Neutrophil (primary cell): Measurements from ENCODE around the gene RTN4IP1.
A peak's percentile ranks its signal among the peaks of the same experiment; 100 is the strongest.

ENCODE experiments used
- H3K27ac ChIP-seq: fragments of 200-600 bp; sonication (generic); 2 replicates; pipeline ENCODE4 v1.5.1; 2016; ENCODE audit warnings: mild to moderate bottlenecking, moderate library complexity
- H3K27me3 ChIP-seq: fragments of 200-600 bp; sonication (generic); 2 replicates; pipeline ENCODE4 v1.6.0; 2016; ENCODE audit warnings: mild to moderate bottlenecking
- H3K36me3 ChIP-seq: fragments of 200-600 bp; sonication (generic); 2 replicates; pipeline ENCODE4 v1.5.1; 2017
- H3K4me1 ChIP-seq, 2 experiments: fragments of 200-600 bp in 1 of 2; sonication (generic) in 1 of 2; 1 replicate in 1 of 2; 2 replicates in 1 of 2; pipeline versions ENCODE4 v1.5.1 to v1.6.1; 2013 to 2016; ENCODE audit warnings: low read depth in 1 of 2, low read length in 1 of 2, mild to moderate bottlenecking in 1 of 2, moderate library complexity in 1 of 2; ENCODE audit not compliant: control insufficient read depth in 1 of 2, insufficient read depth in 1 of 2
- H3K4me3 ChIP-seq, 2 experiments: fragments of 200-600 bp in 1 of 2; sonication (generic) in 1 of 2; 1 replicate in 1 of 2; 2 replicates in 1 of 2; pipeline ENCODE4 v1.5.1; 2013 to 2016; ENCODE audit warnings: low read depth in 1 of 2, low read length in 1 of 2, mild to moderate bottlenecking in 1 of 2, moderate library complexity in 1 of 2
- H3K9me3 ChIP-seq: fragments of 200-600 bp; sonication (generic); 2 replicates; pipeline ENCODE4 v1.5.1; 2016
- TF ChIP-seq, protein P1 (sequence below): fragments of 200-600 bp; sonication (generic); IDR thresholded peaks from 2 replicates; pipeline ENCODE4 v1.5.1; 2016; ENCODE audit warnings: antibody characterized with exemption

RTN4IP1 gene

DNA sequence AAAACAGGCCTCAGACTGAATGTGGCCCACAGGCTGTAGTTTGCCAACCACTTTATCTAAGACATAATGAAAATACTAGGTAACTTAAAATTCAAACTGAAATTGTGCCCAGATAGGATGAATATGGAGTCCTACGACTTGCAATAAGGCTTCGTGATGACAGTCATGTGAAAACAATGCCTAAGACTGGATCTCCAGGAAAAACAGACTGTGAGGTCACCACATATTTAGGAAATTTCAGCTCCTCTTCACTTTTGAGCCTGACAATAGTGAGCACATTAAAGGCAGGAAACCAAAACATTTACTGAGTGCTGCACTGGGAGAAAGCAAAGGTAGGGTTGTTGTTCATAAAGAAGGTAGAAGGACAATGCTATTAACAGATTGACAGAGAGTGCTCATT, 50.0 kb downstream of the RTN4IP1 start:
- TF ChIP-seq, protein P1, sequence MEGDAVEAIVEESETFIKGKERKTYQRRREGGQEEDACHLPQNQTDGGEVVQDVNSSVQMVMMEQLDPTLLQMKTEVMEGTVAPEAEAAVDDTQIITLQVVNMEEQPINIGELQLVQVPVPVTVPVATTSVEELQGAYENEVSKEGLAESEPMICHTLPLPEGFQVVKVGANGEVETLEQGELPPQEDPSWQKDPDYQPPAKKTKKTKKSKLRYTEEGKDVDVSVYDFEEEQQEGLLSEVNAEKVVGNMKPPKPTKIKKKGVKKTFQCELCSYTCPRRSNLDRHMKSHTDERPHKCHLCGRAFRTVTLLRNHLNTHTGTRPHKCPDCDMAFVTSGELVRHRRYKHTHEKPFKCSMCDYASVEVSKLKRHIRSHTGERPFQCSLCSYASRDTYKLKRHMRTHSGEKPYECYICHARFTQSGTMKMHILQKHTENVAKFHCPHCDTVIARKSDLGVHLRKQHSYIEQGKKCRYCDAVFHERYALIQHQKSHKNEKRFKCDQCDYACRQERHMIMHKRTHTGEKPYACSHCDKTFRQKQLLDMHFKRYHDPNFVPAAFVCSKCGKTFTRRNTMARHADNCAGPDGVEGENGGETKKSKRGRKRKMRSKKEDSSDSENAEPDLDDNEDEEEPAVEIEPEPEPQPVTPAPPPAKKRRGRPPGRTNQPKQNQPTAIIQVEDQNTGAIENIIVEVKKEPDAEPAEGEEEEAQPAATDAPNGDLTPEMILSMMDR = no peak
- H3K9me3 ChIP-seq = no peaks in the 10 kb centered on the region
- no peaks in the 10 kb centered on the region for H3K4me1 ChIP-seq
- no peak overlapping the region for H3K27ac ChIP-seq
- no peak overlapping the region for H3K4me3 ChIP-seq
- peaks cover 10% of the 10 kb centered on the region for H3K36me3 ChIP-seq
- no peaks in the 10 kb centered on the region for H3K27me3 ChIP-seq

DNA sequence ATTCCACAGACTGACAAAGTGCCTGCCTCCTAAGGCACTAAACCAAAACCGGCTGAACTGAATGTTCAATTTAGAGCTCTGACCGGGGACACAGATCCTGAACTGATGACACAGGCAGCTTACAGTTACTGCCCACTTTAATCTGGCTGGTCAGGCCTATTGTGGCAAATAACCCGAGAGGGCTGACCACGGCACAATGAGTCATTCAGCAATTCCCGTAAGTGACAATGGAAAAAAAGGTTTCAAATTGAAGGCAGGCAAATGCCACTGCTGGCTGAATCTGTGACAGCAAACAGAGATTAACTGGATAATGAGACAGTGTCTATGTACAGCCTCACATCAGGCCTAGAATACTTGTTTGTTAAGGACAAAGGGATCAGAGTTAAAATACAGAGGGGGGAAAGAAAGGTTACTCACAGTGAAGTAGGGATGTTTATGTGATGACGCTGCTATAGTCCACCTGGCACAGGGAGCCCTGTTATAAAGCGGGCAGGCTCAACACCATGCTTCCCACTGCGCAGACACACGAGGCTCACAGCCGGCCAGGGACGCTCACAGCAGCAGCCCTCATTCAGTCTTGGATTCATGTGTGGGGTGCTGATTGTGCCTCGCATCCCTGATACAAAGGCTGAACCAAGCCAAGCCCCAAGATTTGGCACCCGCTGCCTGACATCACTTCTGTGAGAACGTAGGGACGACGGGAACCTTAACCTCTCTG, 54.4 kb downstream of the RTN4IP1 start:
- TF ChIP-seq, protein P1 = no peak
- H3K4me1 ChIP-seq = peaks cover 20% of the 10 kb centered on the region in 2 experiments
- no peaks in the 10 kb centered on the region for H3K27me3 ChIP-seq
- no peaks in the 10 kb centered on the region for H3K9me3 ChIP-seq
- no peak overlapping the region for H3K27ac ChIP-seq
- peaks cover 9% of the 10 kb centered on the region for H3K36me3 ChIP-seq
- H3K4me3 ChIP-seq = no peak overlapping the region

DNA sequence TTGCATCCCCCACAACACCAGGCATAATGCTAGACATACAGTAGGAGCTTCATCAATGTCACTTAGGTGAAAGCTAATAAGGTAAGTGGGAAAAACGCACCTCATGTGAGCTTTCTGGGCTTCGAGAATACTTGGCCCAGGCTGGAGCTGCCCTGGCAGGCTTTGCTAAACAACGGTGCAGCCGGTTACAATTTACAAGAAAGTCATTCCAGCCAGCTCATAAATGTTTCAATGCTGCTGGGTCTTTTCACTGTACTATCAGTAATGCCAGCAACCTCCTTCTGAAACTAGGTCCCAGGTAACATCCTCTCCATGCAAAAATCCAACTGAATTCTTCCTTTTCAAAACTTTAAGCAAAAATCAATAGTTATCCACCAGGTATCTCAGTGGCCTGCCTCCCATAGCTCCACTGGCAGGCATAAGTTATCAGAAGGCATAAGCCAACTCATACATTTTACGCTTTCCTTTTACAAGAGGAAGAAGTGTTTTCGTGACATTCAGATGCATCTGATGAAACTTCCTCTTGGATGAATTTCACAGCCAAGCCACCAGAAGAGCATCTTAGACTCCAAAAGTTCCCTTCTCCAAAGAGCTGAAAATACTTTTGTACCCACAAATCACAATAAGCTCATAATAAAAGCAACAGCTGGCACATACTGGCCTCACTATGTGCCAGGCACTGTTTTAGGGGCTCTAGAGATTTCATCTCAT, 56.3 kb downstream of the RTN4IP1 start:
- Histone ChIP-seq H3K27me3 (no peaks in the 10 kb centered on the region), H3K4me1 (peaks cover 20% of the 10 kb centered on the region in 2 experiments), H3K4me3 (no peak overlapping the region), H3K27ac (peak overlapping the region; percentile 78), H3K9me3 (no peaks in the 10 kb centered on the region), H3K36me3 (peaks cover 28% of the 10 kb centered on the region)
- TF ChIP-seq, protein P1 = no peak

DNA sequence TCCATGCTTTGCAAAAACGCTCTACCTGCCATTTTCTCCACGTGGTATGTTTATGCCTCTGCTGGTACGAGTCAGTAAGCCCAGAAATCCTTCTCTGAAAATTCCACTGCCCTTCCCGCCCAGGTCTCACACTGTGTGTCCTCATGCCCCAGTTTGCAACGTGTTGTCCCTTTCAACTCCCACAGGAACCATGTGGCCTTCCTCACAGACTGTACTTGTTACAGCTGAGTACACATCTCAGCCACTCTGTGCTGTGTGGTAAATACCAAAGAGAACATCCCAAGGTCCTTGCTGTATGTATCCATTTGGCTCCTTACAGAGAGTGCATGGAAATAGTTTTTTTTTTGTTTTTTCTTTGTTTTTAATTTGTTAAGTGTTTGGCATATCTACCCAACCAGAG, 56.9 kb downstream of the RTN4IP1 start:
- Histone ChIP-seq H3K4me3 (no peak overlapping the region), H3K27me3 (no peaks in the 10 kb centered on the region), H3K4me1 (peaks cover 20% of the 10 kb centered on the region in 2 experiments), H3K36me3 (peaks cover 34% of the 10 kb centered on the region), H3K9me3 (no peaks in the 10 kb centered on the region), H3K27ac (peak overlapping the region; percentile 78)
- TF ChIP-seq, protein P1 = no peak

DNA sequence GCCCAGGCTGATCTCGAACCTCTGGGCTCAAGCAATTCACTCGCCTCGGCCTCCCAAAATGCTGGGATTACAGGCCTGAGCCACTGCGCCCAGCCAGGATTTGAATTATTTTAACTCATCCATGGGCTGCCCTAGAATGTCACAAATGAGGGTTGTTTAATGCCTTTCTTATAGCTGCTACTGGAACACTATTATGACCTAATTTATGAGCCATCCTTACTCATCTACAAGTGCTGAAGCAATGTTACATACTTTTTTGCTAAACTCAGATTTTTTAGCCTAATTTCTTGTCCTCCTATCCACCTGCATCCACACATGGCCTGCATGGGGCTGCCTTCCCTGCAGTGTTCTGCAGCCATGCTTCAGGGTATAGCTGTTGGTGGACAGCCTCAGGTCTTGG, 59.9 kb downstream of the RTN4IP1 start:
- Histone ChIP-seq H3K27ac (peak overlapping the region; percentile 3), H3K27me3 (no peaks in the 10 kb centered on the region), H3K36me3 (peaks cover 63% of the 10 kb centered on the region), H3K4me3 (no peak overlapping the region), H3K4me1 (peaks cover 23 to 25% of the 10 kb centered on the region in 2 experiments), H3K9me3 (no peaks in the 10 kb centered on the region)
- TF ChIP-seq, protein P1 = no peak
